ENCODE results near the gene CFB. TPM values are rescaled to one million over a fixed set of nuclear protein-coding genes. Genes with fewer than 3 reads are reported as not detected.

CFB gene
- total and polyA plus RNA-seq, 9 of the 15 experiments (the other 6 are each of a cell fraction or from before 2014, with no cell fraction given) = 0.08 to 0.91 (median 0.22) TPM; not detected in 4

GRCh38 chr6:31979238-31979898, 33.5 kb downstream of the CFB start (continued):
- TF ChIP-seq CTCF (IDR thresholded peaks at IDR 0.05 in 2 of 3, conservative IDR thresholded peaks at IDR 0.05 in 1 of 3; ENCODE audit: insufficient read depth in 2 of 3, low read depth in 1 of 3, low read length in 3 of 3) = no peak
- TF ChIP-seq E2F4 (CRISPR knock-in tag; IDR thresholded peaks at IDR 0.05; ENCODE audit: low read depth) = no peak
- TF ChIP-seq ZNF408 (CRISPR knock-in tag; IDR thresholded peaks at IDR 0.05; ENCODE audit: low read depth) = no peak
- TF ChIP-seq SNIP1 (IDR thresholded peaks at IDR 0.05; ENCODE audit: low read depth) = no peak
- TF ChIP-seq ZNF280B (CRISPR knock-in tag; IDR thresholded peaks at IDR 0.05) = no peak
- no peak for TF ChIP-seq ZNF586 (CRISPR knock-in tag; conservative IDR thresholded peaks at IDR 0.05)
- peak; percentile 45 for TF ChIP-seq PRDM10 (IDR thresholded peaks at IDR 0.05; ENCODE audit: partially characterized antibody)
- peak; percentile 45; the same call in 1 of the 2 replicates for TF ChIP-seq RAD51 (IDR thresholded peaks at IDR 0.05; ENCODE audit: borderline replicate concordance, low read depth)
- TF ChIP-seq DLX4 (CRISPR knock-in tag; IDR thresholded peaks at IDR 0.05) = no peak
- TF ChIP-seq SRSF3 (IDR thresholded peaks at IDR 0.05; ENCODE audit: insufficient read depth, low read length) = no peak
- TF ChIP-seq GTF2F1 (IDR thresholded peaks at IDR 0.05; ENCODE audit: low read depth, low read length) = no peak
- TF ChIP-seq KLF6 (CRISPR knock-in tag; IDR thresholded peaks at IDR 0.05; ENCODE audit: borderline replicate concordance) = no peak
- TF ChIP-seq NR1H2 (CRISPR knock-in tag; IDR thresholded peaks at IDR 0.05) = no peak
- TF ChIP-seq ATF1 (CRISPR knock-in tag; IDR thresholded peaks at IDR 0.05) = no peak
- no peak for TF ChIP-seq ATF1 (tag; IDR thresholded peaks at IDR 0.05)
- no peak for TF ChIP-seq NCOA4 (IDR thresholded peaks at IDR 0.05; ENCODE audit: partially characterized antibody)
- TF ChIP-seq ATF2 (CRISPR knock-in tag; IDR thresholded peaks at IDR 0.05) = no peak
- no peak for TF ChIP-seq POLR2AphosphoS2 (IDR thresholded peaks at IDR 0.05; ENCODE audit: low read length)
